ENCODE results near the gene PRPF6.

- no peak for TF ChIP-seq CTCF (IDR thresholded peaks at IDR 0.05)
- TF ChIP-seq POLR2AphosphoS5 (IDR thresholded peaks at IDR 0.05), result no peak
Observed at GRCh38 chr20:64067733-64068307, 86.9 kb downstream of the PRPF6 start.
